HepG2 (cell line): ENCODE measurements around the gene LAMP1. TPM values are rescaled to one million over a fixed set of nuclear protein-coding genes. Genes with fewer than 3 reads are reported as not detected.

Experiments
- AHR ChIP-seq: IDR thresholded peaks from 2 replicates; pipeline ENCODE4 v1.6.1; 2018; ENCODE audit warnings: missing genetic modification reagents, missing compliant biosample characterization
- ARID3A ChIP-seq: IDR thresholded peaks from 2 replicates; pipeline ENCODE4 v1.6.1; 2012; ENCODE audit warnings: low read depth, low read length, improper control_type of control experiment
- ATAD3A ChIP-seq: sonication (generic); formaldehyde crosslinking; IDR thresholded peaks from 2 replicates; pipeline ENCODE4 v1.4.0; 2020; ENCODE audit warnings: missing genetic modification reagents
- ATF3 ChIP-seq: sonication (generic); formaldehyde crosslinking; IDR thresholded peaks from 2 replicates; pipeline ENCODE4 v1.4.0; 2020; ENCODE audit warnings: missing genetic modification reagents
- GABPA ChIP-seq, 2 experiments: IDR thresholded peaks; 2 replicates each; pipeline ENCODE4 v1.6.1; 2011 to 2016; ENCODE audit warnings: low read depth in 2 of 2, low read length in 1 of 2, missing biosample characterization in 1 of 2, missing genetic modification characterization in 1 of 2
- GTF2F1 ChIP-seq: fragments of 150-350 bp; IDR thresholded peaks from 2 replicates; pipeline ENCODE4 v1.6.1; 2014; ENCODE audit warnings: low read length
- JUND ChIP-seq: sonication (generic); formaldehyde crosslinking; IDR thresholded peaks from 2 replicates; pipeline ENCODE4 v1.8.0; 2022; ENCODE audit warnings: mild to moderate bottlenecking, missing genetic modification reagents
- KDM4B ChIP-seq: sonication (generic); formaldehyde crosslinking; IDR thresholded peaks from 2 replicates; pipeline ENCODE4 v1.4.0; 2020; ENCODE audit warnings: missing genetic modification reagents
- MEIS1 ChIP-seq: sonication (generic); formaldehyde crosslinking; IDR thresholded peaks from 2 replicates; pipeline ENCODE4 v1.9.0; 2021; ENCODE audit warnings: mild to moderate bottlenecking, missing genetic modification reagents, moderate library complexity, borderline replicate concordance
- MTF1 ChIP-seq: sonication (generic); formaldehyde crosslinking; IDR thresholded peaks from 2 replicates; pipeline ENCODE4 v1.5.0; 2020; ENCODE audit warnings: missing genetic modification reagents
- NR2F2 ChIP-seq: IDR thresholded peaks from 2 replicates; pipeline ENCODE4 v1.6.1; 2012; ENCODE audit warnings: low read depth, inconsistent platforms, borderline replicate concordance
- SP4 ChIP-seq: sonication (generic); formaldehyde crosslinking; IDR thresholded peaks from 2 replicates; pipeline ENCODE4 v1.8.1; 2023; ENCODE audit warnings: mild to moderate bottlenecking, missing genetic modification reagents
- THRA ChIP-seq: sonication (generic); formaldehyde crosslinking; IDR thresholded peaks from 2 replicates; pipeline ENCODE4 v1.4.0; 2020; ENCODE audit warnings: missing genetic modification reagents, borderline replicate concordance
- ZBTB14 ChIP-seq: sonication (generic); formaldehyde crosslinking; IDR thresholded peaks from 2 replicates; pipeline ENCODE4 v1.4.0; 2020; ENCODE audit warnings: missing genetic modification reagents
- ZFP62 ChIP-seq: sonication (generic); formaldehyde crosslinking; IDR thresholded peaks from 2 replicates; pipeline ENCODE4 v1.4.0; 2020; ENCODE audit warnings: missing genetic modification reagents
- ZHX1 ChIP-seq: sonication (generic); formaldehyde crosslinking; IDR thresholded peaks from 2 replicates; pipeline ENCODE4 v1.8.1; 2022; ENCODE audit warnings: low read depth, mild to moderate bottlenecking, missing genetic modification reagents
- ZNF362 ChIP-seq: sonication (generic); formaldehyde crosslinking; IDR thresholded peaks from 2 replicates; pipeline ENCODE4 v1.4.0; 2020; ENCODE audit warnings: missing genetic modification reagents, mild to moderate bottlenecking, borderline replicate concordance
- ZNF761 ChIP-seq: sonication (generic); formaldehyde crosslinking; conservative IDR thresholded peaks from 2 replicates; pipeline ENCODE4 v1.4.0; 2020; ENCODE audit warnings: mild to moderate bottlenecking, missing genetic modification reagents
- ZNF777 ChIP-seq: sonication (generic); formaldehyde crosslinking; IDR thresholded peaks from 2 replicates; pipeline ENCODE4 v1.4.0; 2020; ENCODE audit warnings: missing genetic modification reagents
- ZNF883 ChIP-seq: sonication (generic); formaldehyde crosslinking; IDR thresholded peaks from 2 replicates; pipeline ENCODE4 v1.5.1; 2020; ENCODE audit warnings: mild to moderate bottlenecking, missing genetic modification reagents; ENCODE audit errors: not compliant biosample characterization
- polyA plus RNA-seq, 8 experiments: library from polyadenylated mRNA; depleted of rRNA in 3 of 8; stranded (reverse) in 7 of 8; unstranded in 1 of 8; fragments of >200 nt; fragmentation: Illumina TruSeq in 4 of 8; extraction: Trizol in 4 of 8; gene quantifications; 2 replicates each; pipeline versions ENCODE4 v1.2.1 to v1.2.3, GENCODE V29; 2011 to 2016; ENCODE audit warnings: low read depth in 4 of 8, missing spikeins in 1 of 8, mixed read lengths in 1 of 8; ENCODE audit not compliant: insufficient read depth in 1 of 8
- total RNA-seq, 5 experiments: library from RNA; depleted of rRNA; stranded (reverse); fragments of >200 nt; fragmentation: Illumina TruSeq; extraction: Trizol; gene quantifications; 2 replicates each; pipeline ENCODE4 v1.2.3, GENCODE V29; 2016; ENCODE audit warnings: low read depth in 1 of 5

The LAMP1 gene
- total and polyA plus RNA-seq, 2 of the 13 experiments (the other 11 are each of a cell fraction or from before 2014, with no cell fraction given), result 103 to 112 TPM

- no peak for TF ChIP-seq ZBTB14 (CRISPR knock-in tag)
- TF ChIP-seq ZHX1 (CRISPR knock-in tag), result no peak
- TF ChIP-seq SP4 (CRISPR knock-in tag), result no peak
- no peak for TF ChIP-seq ZNF761 (CRISPR knock-in tag)
- no peak for TF ChIP-seq ATAD3A
- no peak for TF ChIP-seq AHR (CRISPR knock-in tag)
- no peak for TF ChIP-seq ZNF883 (CRISPR knock-in tag)
- TF ChIP-seq KDM4B, result no peak
- TF ChIP-seq ARID3A, result peak; percentile 76
- no peak for TF ChIP-seq MEIS1 (CRISPR knock-in tag)
- peak; percentile 52; the same call in 1 of the 2 replicates for TF ChIP-seq NR2F2
- TF ChIP-seq JUND, result no peak
- no peak for TF ChIP-seq GABPA (IDR thresholded peaks at IDR 0.05; ENCODE audit: low read depth, low read length)
- peak; percentile 48; the same call in 1 of the 2 replicates for TF ChIP-seq GABPA (CRISPR knock-in tag; IDR thresholded peaks at IDR 0.05; ENCODE audit: low read depth)
- no peak for TF ChIP-seq MTF1 (CRISPR knock-in tag)
- TF ChIP-seq ATF3 (CRISPR knock-in tag), result peak; percentile 38; the same call in 1 of the 2 replicates
- no peak for TF ChIP-seq ZNF777 (CRISPR knock-in tag)
- no peak for TF ChIP-seq THRA (CRISPR knock-in tag)
- TF ChIP-seq ZNF362 (CRISPR knock-in tag), result peak; percentile 77; the same call in 1 of the 2 replicates
- TF ChIP-seq ZFP62, result no peak
- TF ChIP-seq GTF2F1, result no peak
Measured at GRCh38 chr13:113275387-113275786, 21.7 kb upstream of the LAMP1 start (continued).
